Measurements from ENCODE around the gene PHOSPHO1. TPM values are rescaled to one million over a fixed set of nuclear protein-coding genes. Genes with fewer than 3 reads are reported as not detected.
"Not testable (repeated sequence)": the region's sequence is repeated elsewhere in the genome, so short reads cannot be mapped to it uniquely, and the experiment has no call there.

The PHOSPHO1 gene
- total RNA-seq, 2 experiments from 2014 or later, result not detected

- peaks cover 6% of the 10 kb centered on the region; the same call in 1 of the 2 replicates for H3K9me3 ChIP-seq (ENCODE audit: low read length)
- no peaks in the 10 kb centered on the region for H3K79me2 ChIP-seq (ENCODE audit: insufficient read depth, low read depth, low read length)
- H2AFZ ChIP-seq (ENCODE audit: low read length), result peak overlapping the region; percentile 21; the same call in 1 of the 2 replicates
- ChIA-PET POLR2A (interaction anchor here (1.0 to 4.7 kb wide), 2 partner anchors 22 to 197 kb away, joined by 3 to 45 read pairs; partner anchors contain the start of genes ABI3 and GNGT2), CTCF (ENCODE audit: unreplicated experiment) (interaction anchor here (0.5 kb wide), 1 partner anchor 309 kb away, joined by 3 read pairs; no protein-coding TSS in a partner anchor)
- peak overlapping the region; percentile 26 for H3K4me3 ChIP-seq (ENCODE audit: low read depth, low read length, poor library complexity, severe bottlenecking)
- TF ChIP-seq CTCF (conservative IDR thresholded peaks at IDR 0.05; ENCODE audit: low read length), result no peak
- TF ChIP-seq EZH2phosphoT487 (IDR thresholded peaks at IDR 0.05; ENCODE audit: borderline replicate concordance, low read depth, low read length), result no peak
- H3K27ac ChIP-seq (ENCODE audit: low read depth, low read length, poor library complexity, severe bottlenecking), result peak overlapping the region; percentile 96
- H4K20me1 ChIP-seq (ENCODE audit: insufficient read depth, low read length), result no peaks in the 10 kb centered on the region
- peaks cover 33% of the 10 kb centered on the region for H3K4me1 ChIP-seq (ENCODE audit: insufficient read depth, low read length, poor library complexity, severe bottlenecking)
- DNase-seq (ENCODE audit: low spot score), result peak; percentile 28
- H3K9me2 ChIP-seq (ENCODE audit: insufficient read depth, low read length), result no peaks in the 10 kb centered on the region
- no TSS peak for BruUV-seq (replicated peaks)
- no peaks in the 10 kb centered on the region for H3K36me3 ChIP-seq (ENCODE audit: insufficient read depth, low read length)
- H3K4me2 ChIP-seq (ENCODE audit: low read length), result peak overlapping the region; percentile 86
- intact Hi-C loops (cut with micrococcal nuclease; ENCODE audit: unreplicated experiment), result no loop called here
Observed at GRCh38 chr17:49190932-49191331, 39.7 kb downstream of the PHOSPHO1 start.

GRCh38 chr17:49187301-49187700 is 43.3 kb downstream of the PHOSPHO1 start:
- no peak overlapping the region for H3K27ac ChIP-seq (ENCODE audit: low read depth, low read length, poor library complexity, severe bottlenecking)
- no peaks in the 10 kb centered on the region for H4K20me1 ChIP-seq (ENCODE audit: insufficient read depth, low read length)
- peaks cover 15% of the 10 kb centered on the region for H3K4me1 ChIP-seq (ENCODE audit: insufficient read depth, low read length, poor library complexity, severe bottlenecking)
- H3K9me3 ChIP-seq (ENCODE audit: low read length), result peaks cover 28% of the 10 kb centered on the region; the same call in 1 of the 2 replicates
- no peak overlapping the region for H3K4me2 ChIP-seq (ENCODE audit: low read length)
- BruUV-seq (replicated peaks), result no TSS peak
- no peaks in the 10 kb centered on the region for H3K79me2 ChIP-seq (ENCODE audit: insufficient read depth, low read depth, low read length)
- ChIA-PET POLR2A (no interaction called here), CTCF (ENCODE audit: unreplicated experiment) (no interaction called here)
- no peak for DNase-seq (ENCODE audit: low spot score)
- TF ChIP-seq EZH2phosphoT487 (IDR thresholded peaks at IDR 0.05; ENCODE audit: borderline replicate concordance, low read depth, low read length) (no peak), CTCF (conservative IDR thresholded peaks at IDR 0.05; ENCODE audit: low read length) (no peak)
- no peaks in the 10 kb centered on the region for H3K36me3 ChIP-seq (ENCODE audit: insufficient read depth, low read length)
- H2AFZ ChIP-seq (ENCODE audit: low read length), result no peak overlapping the region
- H3K4me3 ChIP-seq (ENCODE audit: low read depth, low read length, poor library complexity, severe bottlenecking), result no peak overlapping the region
- no peaks in the 10 kb centered on the region for H3K9me2 ChIP-seq (ENCODE audit: insufficient read depth, low read length)
- intact Hi-C loops (cut with micrococcal nuclease; ENCODE audit: unreplicated experiment), result no loop called here

GRCh38 chr17:49185381-49185780 is 45.2 kb downstream of the PHOSPHO1 start:
- intact Hi-C loops (cut with micrococcal nuclease; ENCODE audit: unreplicated experiment); H2AFZ ChIP-seq (ENCODE audit: low read length); H3K79me2 ChIP-seq (ENCODE audit: insufficient read depth, low read depth, low read length); CTCF ChIA-PET (ENCODE audit: unreplicated experiment); H3K36me3 ChIP-seq (ENCODE audit: insufficient read depth, low read length); H3K4me1 ChIP-seq (ENCODE audit: insufficient read depth, low read length, poor library complexity, severe bottlenecking); DNase-seq (ENCODE audit: low spot score); H3K27ac ChIP-seq (ENCODE audit: low read depth, low read length, poor library complexity, severe bottlenecking); H3K4me3 ChIP-seq (ENCODE audit: low read depth, low read length, poor library complexity, severe bottlenecking); H3K4me2 ChIP-seq (ENCODE audit: low read length); H3K9me2 ChIP-seq (ENCODE audit: insufficient read depth, low read length); H4K20me1 ChIP-seq (ENCODE audit: insufficient read depth, low read length); BruUV-seq (replicated peaks): not testable (repeated sequence)
- peaks cover 28% of the 10 kb centered on the region; the same call in 1 of the 2 replicates for H3K9me3 ChIP-seq (ENCODE audit: low read length)
- POLR2A ChIA-PET, result interaction anchor here (0.6 kb wide), 1 partner anchor 8 kb away, joined by 7 read pairs; no protein-coding TSS in a partner anchor

- H3K36me3 ChIP-seq (ENCODE audit: insufficient read depth, low read length); H2AFZ ChIP-seq (ENCODE audit: low read length); POLR2A ChIA-PET; H3K9me2 ChIP-seq (ENCODE audit: insufficient read depth, low read length); intact Hi-C loops (cut with micrococcal nuclease; ENCODE audit: unreplicated experiment); H3K4me1 ChIP-seq (ENCODE audit: insufficient read depth, low read length, poor library complexity, severe bottlenecking); H3K27ac ChIP-seq (ENCODE audit: low read depth, low read length, poor library complexity, severe bottlenecking); H4K20me1 ChIP-seq (ENCODE audit: insufficient read depth, low read length); BruUV-seq (replicated peaks); CTCF ChIA-PET (ENCODE audit: unreplicated experiment); H3K4me3 ChIP-seq (ENCODE audit: low read depth, low read length, poor library complexity, severe bottlenecking); DNase-seq (ENCODE audit: low spot score); H3K79me2 ChIP-seq (ENCODE audit: insufficient read depth, low read depth, low read length); H3K4me2 ChIP-seq (ENCODE audit: low read length): not testable (repeated sequence)
- H3K9me3 ChIP-seq (ENCODE audit: low read length), result peaks cover 28% of the 10 kb centered on the region; the same call in 1 of the 2 replicates
Observed at GRCh38 chr17:49184522-49184921, 46.1 kb downstream of the PHOSPHO1 start.
